Germinal center (tissue), 1 donor: ENCODE data around the gene HSDL2.
A peak's percentile ranks its signal among the peaks of the same experiment; 100 is the strongest.
"Not testable (repeated sequence)": the region's sequence is repeated elsewhere in the genome, so short reads cannot be mapped to it uniquely, and the experiment has no call there.

Experiments
- DNase-seq: peaks from one replicate; pipeline ENCODE4 v3.0.0; 2012; ENCODE audit warnings: mixed read lengths, low spot score

HSDL2 gene

GRCh38 chr9:112380102-112380824 is at the start of gene HSDL2:
Gene HSDL2 (plus strand): TSS chr9:112380108. CDS start chr9:112380164, 56 bp downstream.
- DNase-seq: peak; percentile 21

GRCh38 chr9:112331674-112331952 is 48.3 kb upstream of the HSDL2 start:
- no peak for DNase-seq

DNA sequence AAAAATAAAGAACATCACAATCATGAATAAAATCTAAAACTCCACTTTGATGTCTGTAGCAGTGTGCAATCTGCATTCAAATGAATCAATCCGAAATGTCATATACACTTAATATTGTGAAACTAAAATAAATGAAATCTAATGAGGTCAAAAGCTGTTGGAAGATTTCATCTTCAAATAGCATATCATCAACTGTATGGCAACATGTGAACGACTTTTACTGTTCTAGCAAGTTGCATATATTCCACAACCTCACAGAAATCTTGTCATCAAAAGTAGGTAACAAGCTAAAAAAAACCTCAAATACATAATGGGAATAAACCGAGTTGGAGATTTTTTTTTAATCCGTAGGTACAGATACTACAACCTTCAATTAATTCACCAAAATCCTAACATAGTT is 47.7 kb upstream of the HSDL2 start:
- no peak for DNase-seq

DNA sequence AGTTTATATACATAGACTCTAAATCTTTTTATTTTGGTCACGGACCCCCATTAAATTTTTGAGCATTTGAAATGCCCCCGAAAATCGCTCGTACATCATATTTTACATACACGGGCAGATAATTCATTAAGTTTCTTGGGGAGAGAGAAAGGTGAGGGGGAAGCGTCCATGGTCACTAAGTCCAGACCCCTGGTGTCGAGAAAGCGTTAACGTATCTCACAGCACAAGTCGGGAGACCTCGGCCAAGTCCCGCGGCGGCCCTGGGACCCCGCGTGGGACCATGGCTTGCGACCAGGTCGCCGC is 47.3 kb upstream of the HSDL2 start:
- DNase-seq: no peak

GRCh38 chr9:112332977-112333638 is 46.8 kb upstream of the HSDL2 start, which contains the start of gene PTBP3:
Gene PTBP3 (minus strand): TSS chr9:112333619. CDS start chr9:112297865, 35,754 bp downstream.
- DNase-seq: peak; percentile 83

- DNase-seq: peak; percentile 97
These were observed 46.1 kb upstream of the HSDL2 start for GRCh38 chr9:112333639-112334431.

DNA sequence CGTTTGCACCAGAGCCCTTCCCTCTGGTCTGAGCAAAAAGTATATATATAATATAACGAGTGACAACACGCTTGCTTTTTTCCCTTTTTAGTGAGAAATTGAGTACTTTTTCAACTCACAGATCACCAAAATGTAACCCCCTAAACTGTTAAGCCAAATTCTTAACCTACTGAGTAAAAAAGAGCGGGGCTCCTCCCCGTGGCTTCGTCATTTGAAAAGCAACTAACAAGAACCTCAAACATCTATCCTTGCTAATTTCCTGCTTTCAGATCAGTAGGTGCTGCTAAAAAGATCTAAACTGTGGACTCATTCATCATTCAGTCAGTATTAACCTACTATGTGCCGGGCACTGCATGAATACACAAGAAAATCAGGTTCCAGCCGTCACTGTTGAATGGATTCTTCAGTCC is 45.5 kb upstream of the HSDL2 start:
- no peak for DNase-seq

- DNase-seq: no peak
These were observed 42.4 kb upstream of the HSDL2 start for GRCh38 chr9:112337547-112337946.

- DNase-seq: no peak
These were observed 41.3 kb upstream of the HSDL2 start for GRCh38 chr9:112338561-112338960.

GRCh38 chr9:112339886-112340285 is 40.0 kb upstream of the HSDL2 start:
- no peak for DNase-seq

DNA sequence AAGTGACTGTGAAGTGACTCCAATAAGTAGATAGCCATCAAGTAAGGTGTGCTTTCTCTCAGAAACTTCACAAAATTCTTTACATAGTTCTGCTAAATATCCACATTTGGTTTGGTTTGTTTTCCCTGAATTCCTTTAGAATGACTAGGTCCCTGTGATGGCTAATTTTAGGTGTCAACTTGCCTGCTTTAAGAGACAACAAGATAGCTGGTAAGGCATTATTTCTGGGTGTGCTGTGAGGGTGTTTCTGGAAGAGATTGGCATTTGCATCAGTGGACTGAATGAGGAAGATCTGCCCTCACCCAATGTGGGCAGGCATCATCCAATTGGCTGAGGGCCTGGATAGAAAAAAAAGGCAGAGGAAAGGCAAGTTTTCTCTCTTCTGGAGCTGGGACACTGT is 38.2 kb upstream of the HSDL2 start:
- DNase-seq: no peak

GRCh38 chr9:112348257-112349007 is 31.5 kb upstream of the HSDL2 start:
- DNase-seq: peak; percentile 64

- no peak for DNase-seq
These were observed 30.9 kb upstream of the HSDL2 start for GRCh38 chr9:112349008-112349333.

DNA sequence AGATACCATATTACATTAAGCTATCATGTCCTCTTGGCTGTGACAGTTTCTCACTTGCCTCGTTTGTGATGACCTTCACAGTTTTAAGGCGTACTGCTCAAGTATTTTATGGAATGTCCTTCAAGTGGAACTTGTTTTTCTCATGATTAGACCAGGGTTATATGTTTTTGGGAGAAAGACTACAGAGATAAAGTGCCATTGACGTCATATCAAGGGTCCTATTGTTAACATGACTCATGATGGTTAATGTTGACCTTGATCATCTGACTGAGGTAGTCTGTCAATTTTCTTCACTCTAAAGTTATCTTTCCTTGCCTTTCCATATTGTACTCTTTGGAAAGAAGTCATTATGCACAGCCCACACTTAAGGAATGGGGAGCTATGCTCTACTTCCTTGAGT is 28.7 kb upstream of the HSDL2 start:
- DNase-seq: no peak

GRCh38 chr9:112352209-112352608 is 27.7 kb upstream of the HSDL2 start:
- DNase-seq: no peak

DNA sequence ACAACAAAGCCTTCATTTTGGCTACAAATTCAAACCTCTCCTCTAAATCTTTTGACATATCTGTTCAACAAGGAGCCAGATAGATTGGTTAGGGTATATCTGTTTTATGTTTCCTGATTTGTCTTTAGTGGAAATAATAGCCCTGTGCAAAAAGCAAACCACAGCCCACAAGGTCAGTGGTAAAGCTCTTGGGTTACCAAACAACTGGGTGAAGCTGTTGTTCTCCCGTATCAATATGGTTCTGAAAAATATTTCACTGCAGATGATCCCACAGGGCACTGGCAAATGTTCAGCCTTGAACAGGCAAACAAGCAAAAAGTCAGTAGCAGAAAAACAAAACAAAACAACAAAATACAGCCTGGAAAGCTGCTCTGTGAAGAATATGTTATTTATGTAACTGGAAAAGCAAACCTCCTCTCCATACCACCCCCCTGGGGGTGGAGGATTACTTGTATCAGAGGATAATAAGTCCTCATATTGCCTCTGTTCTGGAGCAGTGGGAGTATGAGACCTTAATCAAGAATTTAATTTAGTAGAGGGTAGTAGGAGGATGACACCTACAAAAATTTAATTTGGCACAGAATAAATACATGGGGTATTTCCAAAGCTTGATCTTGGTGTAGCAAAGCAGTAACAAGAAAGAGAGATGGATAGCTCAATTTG is 25.7 kb upstream of the HSDL2 start:
- DNase-seq: no peak

- DNase-seq: no peak
These were observed 24.4 kb upstream of the HSDL2 start for GRCh38 chr9:112355427-112355897.

- no peak for DNase-seq
These were observed 19.7 kb upstream of the HSDL2 start for GRCh38 chr9:112360047-112360804.

DNA sequence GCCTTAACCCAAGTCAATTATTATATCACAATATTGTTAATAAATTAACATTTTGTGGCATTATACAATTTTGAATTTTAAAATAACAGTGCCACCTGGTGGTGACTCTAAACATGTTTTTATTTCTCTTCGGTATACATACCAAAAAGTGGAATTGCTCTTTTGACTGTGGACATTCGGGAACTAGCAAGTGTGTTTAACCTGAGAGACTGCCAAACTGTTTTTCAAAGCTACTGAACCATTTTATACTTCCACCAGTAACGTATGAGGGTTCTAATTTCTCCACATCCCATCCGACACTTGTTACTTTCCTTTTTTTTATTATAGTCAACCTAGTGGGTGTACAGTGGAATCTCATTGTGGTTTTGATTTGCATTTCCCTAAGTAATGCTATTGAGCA is 18.3 kb upstream of the HSDL2 start:
- DNase-seq: no peak

DNA sequence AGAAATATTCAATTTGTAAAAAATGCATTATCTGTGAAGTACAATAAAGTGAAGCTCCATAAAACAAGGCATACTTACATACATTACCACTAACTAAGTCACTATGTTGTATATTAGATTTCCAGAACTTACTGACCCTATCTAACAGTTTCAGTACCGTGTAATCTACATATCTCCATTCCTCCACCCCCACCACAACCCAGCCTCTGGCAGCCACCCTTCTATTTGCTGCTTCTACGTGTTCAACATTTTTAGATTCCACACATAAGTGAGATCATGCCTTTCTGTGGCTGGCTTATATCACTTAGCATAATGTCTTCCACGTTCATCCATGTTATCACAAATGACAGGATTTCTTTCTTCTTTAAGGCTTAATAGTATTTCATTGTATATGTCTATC is 15.1 kb upstream of the HSDL2 start:
- no peak for DNase-seq

- not testable (repeated sequence) for DNase-seq
These were observed 14.7 kb upstream of the HSDL2 start for GRCh38 chr9:112365257-112365656.
